HepG2 (cell line): ENCODE measurements around the gene DRAM1. TPM values are rescaled to one million over a fixed set of nuclear protein-coding genes. Genes with fewer than 3 reads are reported as not detected.

Experiments
- ATAC-seq: fragments of 200-7000 bp; cut with Tn5 transposase; 3 replicates; pipeline ENCODE4 v1.9.1; 2020; ENCODE audit warnings: mild to moderate bottlenecking, moderate library complexity
- BruUV-seq: library from RNA; stranded (reverse); fragments of 400-500 nt; replicated peaks from 2 replicates; lab custom pipeline; 2021; lab: Mats Ljungman, UMichigan
- CTCF ChIA-PET: fragments of 300-600 bp; formaldehyde crosslinking; extraction: SDS; loops from one replicate; lab custom pipeline; 2021; ENCODE audit warnings: low total read pairs, inconsistent platforms, low intra/inter-chr PET ratio; lab: Yijun Ruan, JAX
- POLR2A ChIA-PET: fragments of 350-600 bp; sonication (Branson Sonifier 250); formaldehyde crosslinking; loops from one replicate; lab custom pipeline; 2020; ENCODE audit warnings: antibody characterized with exemption, inconsistent platforms; lab: Yijun Ruan, JAX
- DNase-seq: peaks from one replicate; pipeline ENCODE4 v3.0.0-alpha.2; 2015; ENCODE audit warnings: low spot score
- FAIRE-seq: peaks from 3 replicates; lab custom pipeline; 2011; peaks lifted over from hg19 to GRCh38; lab: Jason Lieb, UNC
- H2AFZ ChIP-seq: one replicate; pipeline ENCODE4 v1.6.1; 2011; ENCODE audit warnings: low read length, inconsistent platforms
- H3K27ac ChIP-seq: fragments of 300-600 bp; 3 replicates; pipeline ENCODE4 v1.8.0; 2011; ENCODE audit warnings: mixed run types, mild to moderate bottlenecking, mixed read lengths, low read length, inconsistent platforms; ENCODE audit not compliant: insufficient read depth; ENCODE audit errors: extremely low read length
- H3K27me3 ChIP-seq, 2 experiments: fragments of 200-600 bp in 1 of 2; 2 replicates in 1 of 2; 3 replicates in 1 of 2; pipeline versions ENCODE4 v1.6.0 to v1.8.0; 2011; ENCODE audit warnings: low read length in 2 of 2, mild to moderate bottlenecking in 2 of 2, moderate library complexity in 2 of 2, inconsistent platforms in 1 of 2; ENCODE audit not compliant: insufficient read depth in 2 of 2, control insufficient read depth in 1 of 2
- H3K36me3 ChIP-seq, 2 experiments: fragments of 200-600 bp in 1 of 2; replicated peaks in 1 of 2; 2 replicates in 1 of 2; 3 replicates in 1 of 2; pipeline versions ENCODE4 v1.5.1 to v1.8.0; 2011; ENCODE audit warnings: low read length in 2 of 2, inconsistent platforms in 1 of 2; ENCODE audit not compliant: insufficient read depth in 2 of 2, control insufficient read depth in 1 of 2
- H3K4me1 ChIP-seq: 2 replicates; pipeline ENCODE4 v1.5.1; 2012; ENCODE audit warnings: low read length, inconsistent platforms; ENCODE audit not compliant: insufficient read depth
- H3K4me2 ChIP-seq: 2 replicates; pipeline ENCODE4 v1.6.0; 2011; ENCODE audit warnings: low read depth, low read length, inconsistent platforms
- H3K4me3 ChIP-seq, 3 experiments: fragments of 200-600 bp in 1 of 3; sonication (generic), shearing (Covaris generic) in 1 of 3; replicated peaks in 1 of 3; 2 replicates each; pipeline ENCODE4 v1.5.1; 2011 to 2016; ENCODE audit warnings: low read length in 3 of 3, inconsistent platforms in 2 of 3, low read depth in 2 of 3, mild to moderate bottlenecking in 2 of 3, control low read depth in 1 of 3, mixed read lengths in 1 of 3; ENCODE audit not compliant: insufficient read depth in 1 of 3
- H3K79me2 ChIP-seq: one replicate; pipeline ENCODE4 v1.6.1; 2011; ENCODE audit warnings: low read length, inconsistent platforms; ENCODE audit not compliant: insufficient read depth
- H3K9ac ChIP-seq: 2 replicates; pipeline ENCODE4 v1.6.0; 2011; ENCODE audit warnings: mild to moderate bottlenecking, low read depth, low read length, inconsistent platforms; ENCODE audit not compliant: insufficient read depth
- H3K9me3 ChIP-seq: 2 replicates; pipeline ENCODE4 v1.5.1; 2012; ENCODE audit warnings: mild to moderate bottlenecking, low read length
- H4K20me1 ChIP-seq: 2 replicates; pipeline ENCODE4 v1.6.0; 2011; ENCODE audit warnings: inconsistent platforms, mild to moderate bottlenecking, low read length, moderate library complexity; ENCODE audit not compliant: insufficient read depth
- CBX1 ChIP-seq: IDR thresholded peaks from one replicate; pipeline ENCODE4 v1.6.1; 2016; ENCODE audit warnings: antibody characterized with exemption, low read depth
- HBP1 ChIP-seq: IDR thresholded peaks from 2 replicates; pipeline ENCODE4 v1.6.1; 2016; ENCODE audit warnings: low read depth, control low read depth
- MIER3 ChIP-seq: IDR thresholded peaks from 2 replicates; pipeline ENCODE4 v1.6.1; 2016; ENCODE audit warnings: missing compliant biosample characterization, borderline replicate concordance
- ZFP41 ChIP-seq: sonication (generic); formaldehyde crosslinking; IDR thresholded peaks from 2 replicates; pipeline ENCODE4 v1.4.0; 2020; ENCODE audit warnings: mild to moderate bottlenecking, missing genetic modification reagents, borderline replicate concordance
- ZKSCAN8 ChIP-seq: IDR thresholded peaks from 2 replicates; pipeline ENCODE4 v1.6.1; 2016; ENCODE audit warnings: borderline replicate concordance, missing genetic modification reagents, missing compliant biosample characterization
- ZSCAN12 ChIP-seq: sonication (generic); formaldehyde crosslinking; IDR thresholded peaks from 2 replicates; pipeline ENCODE4 v1.9.0; 2021; ENCODE audit warnings: mild to moderate bottlenecking, missing genetic modification reagents
- WGBS: methylation state at CpG from one replicate; pipeline ENCODE4 v1.1.6; 2017; ENCODE audit warnings: low lambda C conversion rate; 5-methylcytosine and 5-hydroxymethylcytosine counted together
- in situ Hi-C: cut with HindIII; loops from 2 replicates; pipeline ENCODE4 v1.10.0; 2017; ENCODE audit warnings: low pct_unique_long_range_greater_than_20kb; ENCODE audit not compliant: extremely low pct_ligation_motif_present
- intact Hi-C: fragments of 100-400 bp; cut with micrococcal nuclease; formaldehyde crosslinking; loops from one replicate; pipeline ENCODE4 v1.10.0; 2022; ENCODE audit not compliant: unreplicated experiment
- polyA plus RNA-seq, 8 experiments: library from polyadenylated mRNA; depleted of rRNA in 3 of 8; stranded (reverse) in 7 of 8; unstranded in 1 of 8; fragments of >200 nt; fragmentation: Illumina TruSeq in 4 of 8; extraction: Trizol in 4 of 8; gene quantifications; 2 replicates each; pipeline versions ENCODE4 v1.2.1 to v1.2.3, GENCODE V29; 2011 to 2016; ENCODE audit warnings: low read depth in 4 of 8, missing spikeins in 1 of 8, mixed read lengths in 1 of 8; ENCODE audit not compliant: insufficient read depth in 1 of 8
- total RNA-seq, 5 experiments: library from RNA; depleted of rRNA; stranded (reverse); fragments of >200 nt; fragmentation: Illumina TruSeq; extraction: Trizol; gene quantifications; 2 replicates each; pipeline ENCODE4 v1.2.3, GENCODE V29; 2016; ENCODE audit warnings: low read depth in 1 of 5

DRAM1 gene
- total and polyA plus RNA-seq, 2 of the 13 experiments (the other 11 are each of a cell fraction or from before 2014, with no cell fraction given): 20.9 to 32.6 TPM

GRCh38 chr12:101929365-101930041, 52.1 kb downstream of the DRAM1 start:
- Histone ChIP-seq H3K4me3 (no peak overlapping the region), H2AFZ (no peak overlapping the region), H3K27me3 (no peaks in the 10 kb centered on the region; a peak in 1 of 5 replicates), H3K79me2 (no peaks in the 10 kb centered on the region)
- in situ Hi-C loops: loop anchor here (25.0 kb wide), 1 partner anchor 783 kb away; no protein-coding TSS in a partner anchor
- FAIRE-seq: no peak
- no peak for ATAC-seq
- no peak for DNase-seq
- TF ChIP-seq ZKSCAN8 (no peak), ZSCAN12 (CRISPR knock-in tag) (no peak), CBX1 (no peak), MIER3 (CRISPR knock-in tag) (no peak), HBP1 (no peak), ZFP41 (CRISPR knock-in tag) (no peak)
- TF ChIP-seq, all 625 proteins: peak for 0
- Histone ChIP-seq H3K27ac (no peak overlapping the region), H3K36me3 (no peaks in the 10 kb centered on the region), H3K4me1 (0 out of 2 replicates have a peak, but pooled peaks cover 9% of the 10 kb centered on the region), H4K20me1 (no peaks in the 10 kb centered on the region), H3K9me3 (no peaks in the 10 kb centered on the region), H3K4me2 (no peak overlapping the region), H3K9ac (no peak overlapping the region)
- intact Hi-C loops: no loop called here
- ChIA-PET CTCF (no interaction called here), POLR2A (no interaction called here)
- BruUV-seq: no TSS peak
- WGBS: 54% methylated on average over 10 of the region's 11 CpGs
